NCI-H1436 treated with DMSO at 0.1 percent for 48 hours (cell line): ENCODE data around the gene TYMS.

Source experiments
- DNase-seq: peaks from one replicate; lab custom pipeline; 2025; lab: John Stamatoyannopoulos, UW

The TYMS gene

DNA sequence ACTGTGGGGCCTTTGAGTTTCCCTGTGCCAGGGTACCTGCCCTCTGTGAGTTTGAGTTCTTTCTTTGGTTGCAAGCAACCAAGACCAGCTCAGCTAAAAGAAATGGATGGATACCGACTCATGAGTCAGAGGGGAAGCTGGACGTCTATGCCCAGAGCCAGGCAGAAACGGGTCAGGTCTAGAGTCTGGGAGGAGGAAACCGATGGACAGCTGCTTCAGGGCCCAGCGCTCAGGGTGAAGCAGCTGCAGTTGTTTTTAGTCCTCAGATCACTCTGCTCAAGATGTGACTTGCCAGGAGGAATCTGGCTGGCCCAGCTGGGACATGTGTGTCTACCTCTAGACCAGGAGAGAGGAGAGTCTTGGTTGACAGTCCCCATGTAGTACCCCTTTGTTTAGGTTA lies 10.1 kb upstream of the TYMS start:
- no peak for DNase-seq

DNA sequence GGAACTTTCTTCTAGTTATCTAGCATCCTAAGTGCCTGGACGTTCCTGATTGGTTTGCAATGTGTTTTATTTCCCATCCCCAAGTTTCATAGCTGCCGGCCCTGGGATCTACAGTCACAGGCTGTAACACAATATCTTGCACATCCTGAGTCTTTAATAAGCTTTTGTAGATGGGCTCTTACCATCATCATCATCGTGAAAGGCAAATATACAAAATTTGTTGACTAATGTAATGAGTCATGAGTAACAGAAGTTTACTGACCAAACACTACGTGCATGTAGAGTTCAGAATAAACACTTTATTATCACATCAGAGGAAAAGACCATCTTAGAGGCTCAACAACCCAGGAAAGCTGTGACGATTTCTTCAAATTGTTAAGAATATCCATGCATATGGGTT lies 8.1 kb upstream of the TYMS start:
- peak; percentile 11 for DNase-seq

DNA sequence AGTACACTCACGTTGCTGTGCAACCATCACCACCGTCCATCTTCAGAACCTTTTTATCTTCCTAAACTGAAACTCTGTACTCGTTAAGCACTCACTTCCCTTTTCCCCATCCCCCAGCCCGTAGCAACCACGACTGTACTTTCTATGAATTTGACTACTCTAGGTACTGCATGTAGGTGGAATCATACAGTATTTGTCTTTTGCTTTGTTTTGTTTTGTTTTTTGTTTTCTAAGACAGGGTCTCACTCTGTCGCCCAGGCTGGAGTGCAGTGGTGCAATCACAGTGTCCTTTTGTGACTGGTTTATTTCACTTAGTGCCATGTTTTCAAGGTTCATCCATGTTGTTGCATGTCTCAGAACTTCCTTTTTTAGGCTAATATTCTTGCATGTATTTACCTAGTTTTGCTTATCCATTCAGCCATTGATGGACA lies 7.0 kb upstream of the TYMS start:
- DNase-seq: no peak

DNA sequence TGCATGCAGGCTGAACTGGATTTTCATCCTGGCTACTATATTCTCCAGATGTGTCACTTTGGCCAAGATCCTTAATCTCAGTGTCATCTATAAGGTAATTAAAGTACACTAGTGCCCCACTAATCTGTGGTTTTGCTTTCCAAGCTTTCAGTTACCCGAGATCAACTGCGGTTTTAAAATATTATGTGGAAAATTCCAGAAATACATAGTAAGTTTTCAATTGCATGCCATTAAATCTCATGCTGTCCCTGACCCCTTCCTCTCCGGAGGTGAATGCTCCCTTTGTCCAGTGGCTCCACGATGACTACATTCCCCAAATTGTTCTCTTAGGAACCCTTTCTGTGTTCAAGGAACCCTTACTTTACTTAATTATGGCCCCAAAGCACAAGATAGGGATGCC lies 5.3 kb upstream of the TYMS start:
- DNase-seq: no peak

DNA sequence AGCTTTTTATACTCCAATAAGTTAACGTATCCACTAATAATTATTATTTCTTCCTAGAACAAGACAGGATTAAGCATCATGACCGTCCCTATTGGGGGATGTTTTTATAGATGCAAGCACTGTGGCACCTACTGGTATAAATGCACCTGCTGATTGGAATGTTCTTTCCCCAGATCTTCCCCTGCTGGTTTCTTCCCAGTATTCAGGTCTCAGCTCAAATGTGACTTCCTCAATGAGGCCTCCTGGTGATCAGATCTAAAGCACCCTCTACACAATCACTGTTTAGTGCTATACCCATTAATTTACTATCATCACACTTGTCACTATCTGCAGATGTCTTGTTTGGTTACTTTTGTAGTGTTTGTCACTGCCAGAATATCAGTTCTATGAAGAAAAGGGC lies 3.9 kb upstream of the TYMS start:
- no peak for DNase-seq

DNA sequence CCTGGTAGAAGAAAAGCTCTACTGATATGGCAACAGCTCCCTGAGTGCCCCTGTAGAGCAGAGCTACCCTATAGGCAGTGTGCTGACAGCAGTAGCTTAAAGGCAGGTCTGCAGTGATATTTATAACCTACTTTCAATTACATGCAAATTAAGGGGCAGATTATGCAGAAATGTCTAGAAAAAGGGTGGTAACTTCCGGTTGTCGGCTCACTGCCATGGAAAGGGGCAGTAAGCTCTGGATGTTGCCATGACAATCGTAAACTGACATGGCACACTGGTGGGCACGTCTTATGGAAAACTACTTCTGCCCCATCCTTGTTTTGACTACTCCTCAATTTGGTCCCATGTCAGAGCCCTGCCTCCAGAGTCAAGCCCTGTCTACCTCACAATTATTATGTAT lies 2.9 kb upstream of the TYMS start:
- DNase-seq: no peak

DNA sequence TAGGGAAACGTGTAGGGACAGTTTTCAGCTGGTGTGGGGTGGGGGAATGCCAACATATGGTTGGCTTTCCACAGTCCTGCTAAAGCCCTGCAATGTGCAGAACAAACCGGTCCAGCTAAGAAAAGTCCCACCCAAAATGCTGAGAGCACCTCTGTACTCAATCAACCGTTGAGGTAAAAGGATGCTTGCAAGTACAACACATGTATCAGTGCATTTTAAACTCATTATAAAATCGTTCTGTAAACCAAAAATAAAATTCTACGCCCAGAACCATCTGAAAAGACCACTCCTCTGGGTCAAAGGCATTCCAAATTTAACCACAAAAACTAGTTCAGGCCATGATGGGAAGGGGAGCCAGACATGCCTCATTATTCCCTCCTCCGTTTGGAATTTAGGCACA lies 2.0 kb upstream of the TYMS start:
- DNase-seq: no peak

DNA sequence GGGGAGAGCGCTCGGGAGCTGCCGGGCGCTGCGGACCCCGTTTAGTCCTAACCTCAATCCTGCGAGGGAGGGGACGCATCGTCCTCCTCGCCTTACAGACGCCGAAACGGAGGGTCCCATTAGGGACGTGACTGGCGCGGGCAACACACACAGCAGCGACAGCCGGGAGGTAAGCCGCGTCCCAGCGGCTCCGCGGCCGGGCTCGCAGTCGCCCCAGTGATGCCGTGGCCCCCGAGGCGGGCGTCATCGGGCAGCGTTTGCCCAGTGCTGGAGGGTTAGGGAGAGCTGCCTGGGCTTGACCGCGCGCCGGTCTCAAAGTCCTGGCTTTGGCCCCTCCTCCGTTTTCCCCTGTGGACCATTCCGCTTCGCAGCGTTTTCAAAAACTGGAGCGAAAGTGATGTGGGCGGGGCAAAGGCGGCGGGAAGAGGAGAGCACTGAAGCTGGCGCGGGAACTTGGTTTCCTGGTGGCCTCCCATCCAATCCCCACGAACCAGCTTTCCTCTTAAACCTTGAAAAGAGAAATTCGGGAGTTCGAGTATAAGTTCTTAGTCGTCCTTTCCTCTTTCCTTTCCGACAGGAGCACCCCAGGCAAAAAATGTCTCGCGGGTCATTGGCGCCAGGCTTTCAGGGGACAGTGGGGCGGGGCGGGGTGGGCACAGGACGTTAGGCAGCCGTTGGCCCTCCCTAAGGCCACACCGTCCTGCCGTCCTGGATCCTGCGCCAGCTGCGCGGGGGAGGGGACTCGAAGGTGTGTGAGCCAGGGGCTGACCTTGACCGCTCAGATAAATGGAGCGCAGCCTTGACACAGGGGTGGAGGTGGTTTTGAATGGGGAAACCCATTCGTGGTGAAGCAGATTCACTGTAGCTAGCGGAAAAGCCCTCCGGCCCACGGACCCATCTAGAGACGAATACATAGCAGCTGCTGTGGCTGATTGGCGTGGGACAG lies 821 bp downstream of the TYMS start:
- peak; percentile 85 for DNase-seq

DNA sequence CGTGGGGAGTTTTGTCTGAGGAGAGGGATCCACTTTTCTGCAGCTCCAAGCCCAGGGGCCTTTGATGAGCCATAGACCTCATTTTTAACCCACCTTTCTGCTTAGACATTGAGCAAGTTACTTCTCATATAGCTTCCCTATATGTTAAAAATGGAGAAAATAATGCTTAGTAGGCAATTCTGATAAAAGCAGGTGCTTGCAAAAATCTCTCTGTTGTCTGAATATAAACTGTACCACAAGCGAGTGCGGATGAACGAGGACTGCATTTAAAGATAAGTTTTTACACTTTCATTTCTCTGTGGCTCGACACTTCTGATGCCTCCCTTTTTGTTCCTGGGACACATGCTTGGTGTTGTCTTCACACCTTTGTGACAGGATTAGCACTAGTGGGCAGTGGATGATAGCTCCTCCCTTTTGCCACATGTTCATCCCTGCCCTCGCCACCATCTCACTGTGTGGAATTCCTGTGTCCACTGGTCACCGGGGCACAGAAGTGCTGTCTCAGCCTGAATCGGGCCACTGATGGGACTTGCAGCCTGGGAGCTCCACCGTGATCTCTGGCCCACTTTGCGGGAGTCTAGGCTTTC lies 1.6 kb downstream of the TYMS start:
- DNase-seq: no peak

DNA sequence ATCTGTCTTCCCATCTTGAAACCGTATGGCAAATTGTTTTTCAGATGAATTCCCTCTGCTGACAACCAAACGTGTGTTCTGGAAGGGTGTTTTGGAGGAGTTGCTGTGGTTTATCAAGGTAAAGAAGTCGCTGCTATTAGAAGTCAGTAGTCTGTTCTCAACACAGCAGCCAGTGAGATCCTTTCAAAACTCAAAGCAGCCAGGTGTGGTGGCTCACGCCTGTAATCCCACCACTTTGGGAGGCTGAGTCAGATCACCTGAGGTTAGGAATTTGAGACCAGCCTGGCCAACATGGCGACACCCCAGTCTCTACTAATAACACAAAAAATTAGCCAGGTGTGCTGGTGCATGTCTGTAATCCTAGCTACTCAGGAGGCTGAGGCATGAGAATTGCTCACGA lies 2.1 kb downstream of the TYMS start:
- no peak for DNase-seq

DNA sequence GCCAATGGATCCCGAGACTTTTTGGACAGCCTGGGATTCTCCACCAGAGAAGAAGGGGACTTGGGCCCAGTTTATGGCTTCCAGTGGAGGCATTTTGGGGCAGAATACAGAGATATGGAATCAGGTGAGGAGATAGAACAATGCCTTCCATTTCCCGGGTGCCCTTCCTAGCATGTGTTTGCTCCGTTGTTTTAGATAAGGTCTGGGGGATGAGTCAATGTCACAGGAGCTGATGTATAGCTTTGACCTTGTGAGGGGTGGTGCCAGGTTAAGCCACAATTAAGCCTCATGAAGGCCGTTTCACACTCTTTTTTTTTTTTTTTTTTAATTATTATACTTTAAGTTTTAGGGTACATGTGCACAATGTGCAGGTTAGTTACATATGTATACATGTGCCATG lies 4.7 kb downstream of the TYMS start:
- no peak for DNase-seq

DNA sequence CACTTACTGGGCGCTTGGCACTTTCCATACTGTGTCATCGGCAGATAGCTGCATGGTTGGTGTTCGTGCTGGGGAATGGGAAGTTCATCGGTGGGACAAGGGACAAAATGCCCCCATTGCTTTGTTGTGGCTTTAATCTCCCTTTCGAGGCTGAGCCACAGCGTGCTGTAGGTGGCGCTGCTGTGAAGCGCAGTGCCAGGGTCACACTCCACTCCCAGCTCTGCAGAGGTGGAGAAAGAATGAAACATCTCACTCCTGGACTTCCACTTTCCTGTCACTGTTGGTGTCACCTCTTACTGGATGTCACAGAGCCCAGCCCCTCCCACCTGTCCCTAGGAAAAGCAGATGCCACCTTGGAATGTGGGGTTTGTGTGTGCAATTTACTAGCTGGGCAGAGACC lies 8.7 kb downstream of the TYMS start:
- DNase-seq: no peak

DNA sequence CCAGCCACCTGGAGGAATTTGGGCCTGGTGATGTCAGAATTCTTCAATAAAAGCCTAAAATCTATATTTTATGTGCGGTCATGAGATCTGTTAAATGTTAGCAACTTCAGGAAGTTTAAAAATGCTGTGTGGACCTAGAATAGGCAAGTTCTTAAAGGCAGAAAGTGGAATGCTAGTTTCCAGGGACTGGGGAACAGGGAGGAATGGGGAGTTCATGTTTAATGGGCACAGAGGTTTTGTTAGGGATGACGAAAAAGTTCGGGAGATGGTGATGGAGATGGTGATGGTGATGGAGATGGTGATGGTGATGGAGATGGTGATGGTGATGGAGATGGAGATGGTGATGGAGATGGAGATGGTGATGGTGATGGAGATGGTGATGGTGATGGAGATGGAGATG lies 9.2 kb downstream of the TYMS start:
- no peak for DNase-seq

DNA sequence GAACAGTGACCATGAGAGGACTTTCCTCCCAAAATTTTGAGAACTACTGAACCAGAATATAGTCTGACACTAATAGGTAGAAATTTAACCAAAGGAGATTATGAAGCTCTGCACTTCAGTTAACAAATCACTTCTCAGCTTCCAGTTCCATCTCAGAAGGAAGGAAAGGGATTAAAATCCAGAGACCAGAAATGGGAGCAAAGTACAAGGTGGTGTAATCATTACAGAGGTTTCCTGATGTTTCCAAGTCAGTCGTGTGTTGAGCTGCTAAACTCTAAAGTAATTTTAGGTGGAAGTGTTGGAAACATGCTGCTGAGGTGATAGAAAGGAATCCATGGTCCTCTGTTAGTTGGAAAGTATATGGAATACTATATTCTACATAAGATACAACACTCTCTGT lies 10.8 kb downstream of the TYMS start:
- DNase-seq: no peak

DNA sequence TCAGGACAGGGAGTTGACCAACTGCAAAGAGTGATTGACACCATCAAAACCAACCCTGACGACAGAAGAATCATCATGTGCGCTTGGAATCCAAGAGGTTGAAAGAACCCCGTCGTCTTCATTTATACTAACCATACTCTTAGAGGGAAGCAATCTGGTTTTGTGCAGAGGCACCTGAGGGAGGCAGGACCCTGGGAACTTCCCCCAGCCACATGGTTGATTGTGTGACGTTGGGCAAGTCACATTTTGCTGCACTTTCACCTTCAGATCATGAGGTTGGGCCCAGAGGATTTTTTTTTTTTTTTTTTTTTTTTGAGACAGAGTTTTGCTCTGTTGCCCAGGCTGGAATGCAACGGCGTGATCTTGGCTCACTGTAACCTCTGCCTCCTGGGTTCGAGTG lies 11.6 kb downstream of the TYMS start:
- no peak for DNase-seq

DNA sequence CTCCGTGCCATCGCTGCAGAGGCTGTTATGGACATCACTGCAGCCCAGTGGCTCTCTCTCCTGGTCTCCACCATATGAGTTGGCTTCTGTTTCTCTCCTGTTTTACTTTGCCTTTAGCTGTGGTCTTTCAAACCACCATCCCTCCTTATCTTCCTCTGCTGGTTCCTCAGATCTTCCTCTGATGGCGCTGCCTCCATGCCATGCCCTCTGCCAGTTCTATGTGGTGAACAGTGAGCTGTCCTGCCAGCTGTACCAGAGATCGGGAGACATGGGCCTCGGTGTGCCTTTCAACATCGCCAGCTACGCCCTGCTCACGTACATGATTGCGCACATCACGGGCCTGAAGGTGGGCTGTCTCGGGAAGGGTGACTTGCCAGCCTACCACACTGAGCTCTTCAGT lies 13.1 kb downstream of the TYMS start:
- no peak for DNase-seq

DNA sequence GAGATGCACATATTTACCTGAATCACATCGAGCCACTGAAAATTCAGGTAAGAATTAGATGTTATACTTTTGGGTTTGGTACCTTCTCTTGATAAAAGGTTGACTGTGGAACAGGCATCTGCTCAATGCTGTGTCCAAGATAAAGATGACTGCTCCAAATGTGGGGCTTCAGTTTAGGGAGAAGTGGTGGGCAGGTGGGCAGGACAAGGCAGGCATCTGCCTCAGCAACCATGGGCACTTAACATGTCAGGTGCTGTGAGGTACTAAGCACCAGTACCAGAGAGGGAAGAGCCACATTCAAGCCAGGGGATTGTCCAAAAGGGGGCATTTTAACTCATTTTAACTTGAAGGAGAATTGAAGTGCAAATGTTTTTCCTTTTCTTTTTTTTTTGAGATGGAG lies 14.0 kb downstream of the TYMS start:
- no peak for DNase-seq

DNA sequence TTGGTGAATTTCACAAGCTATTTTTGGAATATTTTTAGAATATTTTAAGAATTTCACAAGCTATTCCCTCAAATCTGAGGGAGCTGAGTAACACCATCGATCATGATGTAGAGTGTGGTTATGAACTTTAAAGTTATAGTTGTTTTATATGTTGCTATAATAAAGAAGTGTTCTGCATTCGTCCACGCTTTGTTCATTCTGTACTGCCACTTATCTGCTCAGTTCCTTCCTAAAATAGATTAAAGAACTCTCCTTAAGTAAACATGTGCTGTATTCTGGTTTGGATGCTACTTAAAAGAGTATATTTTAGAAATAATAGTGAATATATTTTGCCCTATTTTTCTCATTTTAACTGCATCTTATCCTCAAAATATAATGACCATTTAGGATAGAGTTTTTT lies 15.9 kb downstream of the TYMS start:
- DNase-seq: no peak

DNA sequence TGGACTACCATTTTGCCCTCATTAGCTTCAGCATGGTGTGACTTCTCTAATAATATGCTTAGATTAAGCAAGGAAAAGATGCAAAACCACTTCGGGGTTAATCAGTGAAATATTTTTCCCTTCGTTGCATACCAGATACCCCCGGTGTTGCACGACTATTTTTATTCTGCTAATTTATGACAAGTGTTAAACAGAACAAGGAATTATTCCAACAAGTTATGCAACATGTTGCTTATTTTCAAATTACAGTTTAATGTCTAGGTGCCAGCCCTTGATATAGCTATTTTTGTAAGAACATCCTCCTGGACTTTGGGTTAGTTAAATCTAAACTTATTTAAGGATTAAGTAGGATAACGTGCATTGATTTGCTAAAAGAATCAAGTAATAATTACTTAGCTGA lies 16.3 kb downstream of the TYMS start:
- DNase-seq: no peak

DNA sequence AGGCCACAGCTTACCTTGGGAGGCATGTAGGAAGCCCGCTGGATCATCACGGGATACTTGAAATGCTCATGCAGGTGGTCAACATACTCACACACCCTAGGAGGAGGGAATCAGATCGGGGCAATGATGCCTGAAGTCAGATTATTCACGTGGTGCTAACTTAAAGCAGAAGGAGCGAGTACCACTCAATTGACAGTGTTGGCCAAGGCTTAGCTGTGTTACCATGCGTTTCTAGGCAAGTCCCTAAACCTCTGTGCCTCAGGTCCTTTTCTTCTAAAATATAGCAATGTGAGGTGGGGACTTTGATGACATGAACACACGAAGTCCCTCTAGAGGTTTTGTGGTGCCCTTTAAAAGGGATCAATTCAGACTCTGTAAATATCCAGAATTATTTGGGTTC lies 17.9 kb downstream of the TYMS start:
- DNase-seq: no peak

DNA sequence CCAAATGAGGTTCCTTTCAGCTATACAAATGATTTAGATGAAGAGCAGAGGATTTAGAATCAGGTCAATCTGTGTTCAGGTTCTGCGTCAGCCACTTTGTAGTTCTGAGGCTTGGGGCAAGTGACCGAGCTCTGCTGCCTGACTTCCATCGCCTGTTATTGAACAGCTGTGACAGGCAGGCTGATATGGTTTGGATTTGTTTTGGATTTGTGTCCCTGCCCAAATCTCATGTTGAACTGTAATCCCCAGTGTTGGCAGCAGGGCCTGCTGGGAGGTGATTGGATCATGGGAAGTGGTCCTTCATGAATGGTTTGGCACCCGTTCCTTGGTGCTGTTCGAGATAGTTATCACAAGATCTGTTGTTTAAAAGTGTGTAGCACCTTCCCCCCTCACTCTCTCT lies 18.6 kb downstream of the TYMS start:
- no peak for DNase-seq

DNA sequence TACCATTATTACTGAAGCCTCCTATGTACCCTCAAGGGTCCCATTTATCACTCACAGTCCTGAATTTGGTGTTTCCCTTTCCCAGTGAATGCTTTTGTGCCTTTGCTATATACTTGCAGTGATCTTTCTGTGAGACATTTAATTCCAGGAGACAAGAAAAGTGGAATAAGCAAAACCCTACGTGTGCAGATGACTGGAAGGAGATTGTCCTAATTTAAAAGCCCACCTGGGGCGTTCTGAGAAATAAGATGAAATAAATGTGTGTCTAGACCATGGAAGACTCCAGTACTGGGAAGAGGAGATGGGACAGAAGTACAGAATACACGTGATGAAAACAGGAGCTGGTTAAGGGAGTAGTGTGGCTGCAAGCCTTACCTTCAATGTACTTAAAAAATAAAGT lies 19.3 kb downstream of the TYMS start:
- no peak for DNase-seq

DNA sequence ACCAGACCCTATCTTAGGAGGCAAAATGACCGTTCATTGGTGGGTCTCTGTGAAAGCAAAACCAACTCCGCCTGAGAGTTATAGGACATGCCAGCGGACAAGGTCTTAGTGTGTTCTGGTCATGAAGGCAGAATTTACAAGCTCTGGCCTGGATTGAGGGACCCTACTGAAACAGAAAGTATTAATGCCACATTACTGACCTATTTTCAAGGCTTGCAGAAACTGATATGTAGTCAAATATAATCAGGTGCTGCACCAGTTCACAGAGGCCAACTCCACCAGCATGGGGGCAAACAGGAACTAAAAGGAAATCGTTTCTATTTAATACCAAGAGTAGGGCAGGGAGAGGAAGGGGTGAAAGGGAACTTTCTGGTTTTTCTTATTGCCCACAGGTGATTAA lies 19.7 kb downstream of the TYMS start:
- no peak for DNase-seq

DNA sequence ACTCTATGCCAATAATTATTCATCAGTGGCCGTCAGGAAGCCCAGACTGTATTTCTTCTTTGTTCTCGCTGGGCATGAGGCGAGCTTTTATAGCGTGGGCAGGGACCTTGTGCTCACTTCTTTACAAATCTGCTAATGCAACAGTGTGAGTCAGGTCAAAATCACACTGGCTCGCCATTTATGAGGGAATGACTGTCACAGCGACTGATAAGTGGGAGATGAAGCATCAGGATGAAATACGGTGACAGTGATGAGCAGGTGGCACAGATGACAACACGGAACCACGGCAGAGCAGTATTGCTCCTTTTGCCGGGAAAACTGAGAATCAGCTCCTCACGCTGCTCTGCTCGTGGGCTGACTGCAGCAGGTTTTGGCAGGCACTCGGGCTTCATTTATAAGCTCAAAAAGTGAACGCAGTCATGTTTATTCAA lies 20.5 kb downstream of the TYMS start:
- DNase-seq: no peak
